ENCODE measurements around the gene HTRA3.

DNA sequence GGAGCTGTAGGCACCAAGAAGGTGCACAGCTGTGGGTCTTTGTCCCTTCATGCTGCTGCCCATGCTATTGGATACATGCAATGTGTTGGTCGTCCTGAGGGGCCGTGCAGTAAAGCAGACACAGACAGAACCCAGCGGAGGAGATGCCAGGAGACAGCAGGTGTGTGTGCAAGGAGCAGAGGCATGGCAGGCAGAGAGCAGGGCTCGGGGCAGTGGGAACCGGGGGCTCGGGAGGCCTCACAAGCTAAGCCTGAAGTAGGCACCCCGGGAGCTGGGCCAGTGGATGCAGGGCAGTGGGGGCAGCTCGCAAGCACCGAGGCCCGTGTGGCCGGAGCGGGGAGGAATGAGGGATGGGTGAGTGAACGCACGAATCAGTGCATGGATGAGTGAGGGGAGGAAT is 13.2 kb downstream of the HTRA3 start:
- TF ChIP-seq, protein P1, sequence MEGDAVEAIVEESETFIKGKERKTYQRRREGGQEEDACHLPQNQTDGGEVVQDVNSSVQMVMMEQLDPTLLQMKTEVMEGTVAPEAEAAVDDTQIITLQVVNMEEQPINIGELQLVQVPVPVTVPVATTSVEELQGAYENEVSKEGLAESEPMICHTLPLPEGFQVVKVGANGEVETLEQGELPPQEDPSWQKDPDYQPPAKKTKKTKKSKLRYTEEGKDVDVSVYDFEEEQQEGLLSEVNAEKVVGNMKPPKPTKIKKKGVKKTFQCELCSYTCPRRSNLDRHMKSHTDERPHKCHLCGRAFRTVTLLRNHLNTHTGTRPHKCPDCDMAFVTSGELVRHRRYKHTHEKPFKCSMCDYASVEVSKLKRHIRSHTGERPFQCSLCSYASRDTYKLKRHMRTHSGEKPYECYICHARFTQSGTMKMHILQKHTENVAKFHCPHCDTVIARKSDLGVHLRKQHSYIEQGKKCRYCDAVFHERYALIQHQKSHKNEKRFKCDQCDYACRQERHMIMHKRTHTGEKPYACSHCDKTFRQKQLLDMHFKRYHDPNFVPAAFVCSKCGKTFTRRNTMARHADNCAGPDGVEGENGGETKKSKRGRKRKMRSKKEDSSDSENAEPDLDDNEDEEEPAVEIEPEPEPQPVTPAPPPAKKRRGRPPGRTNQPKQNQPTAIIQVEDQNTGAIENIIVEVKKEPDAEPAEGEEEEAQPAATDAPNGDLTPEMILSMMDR (IDR thresholded peaks at IDR 0.05): no peak
- TF ChIP-seq POLR2A (IDR thresholded peaks at IDR 0.05): no peak

All from uterus (tissue), 2 donors.